Fibroblast of peridontal ligament (primary cell): ENCODE results near the gene MLPH.
A peak's percentile ranks its signal among the peaks of the same experiment; 100 is the strongest.

ENCODE experiments used
- DNase-seq: peaks from one replicate; pipeline ENCODE4 v3.0.0-alpha.2; 2010; ENCODE audit errors: extremely low read depth

The MLPH gene

DNA sequence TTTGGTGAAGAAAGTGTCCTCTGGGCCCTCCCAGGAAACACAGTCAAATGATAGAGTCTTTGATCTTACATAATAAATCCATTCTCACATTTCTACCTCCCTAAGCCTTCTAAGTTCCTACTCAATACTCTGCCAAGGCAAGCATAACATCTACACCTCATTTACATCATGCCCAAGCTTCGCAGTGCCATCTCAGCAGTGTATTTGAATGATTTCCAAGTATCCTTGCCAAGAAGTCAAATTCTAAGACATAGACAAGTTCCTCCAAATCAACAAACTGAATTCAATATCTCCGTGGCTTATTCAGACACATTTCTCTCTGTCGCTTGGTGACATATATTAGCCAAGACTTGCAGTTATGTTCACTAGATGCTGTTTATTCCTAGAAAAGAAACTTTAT lies 8.1 kb upstream of the MLPH start:
- no peak for DNase-seq

DNA sequence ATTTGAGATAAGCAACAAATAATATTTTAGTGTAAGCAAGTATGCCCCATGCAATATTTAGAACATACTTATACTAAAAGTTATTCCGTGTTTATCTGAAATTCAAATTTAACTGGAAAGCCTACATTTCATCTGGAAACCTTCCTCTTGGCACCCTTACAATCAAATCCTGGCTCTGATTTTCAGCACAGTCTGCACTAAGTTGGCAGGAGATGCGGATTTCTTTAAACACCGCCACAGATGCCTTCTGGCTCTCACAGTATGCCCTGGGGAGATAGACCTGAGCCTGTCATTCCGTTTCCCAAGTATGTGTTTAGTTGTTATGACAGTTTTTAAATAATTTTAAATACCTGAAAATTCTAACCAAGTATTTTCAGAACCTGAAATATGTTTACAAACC lies 7.3 kb upstream of the MLPH start:
- DNase-seq, result peak; percentile 66

DNA sequence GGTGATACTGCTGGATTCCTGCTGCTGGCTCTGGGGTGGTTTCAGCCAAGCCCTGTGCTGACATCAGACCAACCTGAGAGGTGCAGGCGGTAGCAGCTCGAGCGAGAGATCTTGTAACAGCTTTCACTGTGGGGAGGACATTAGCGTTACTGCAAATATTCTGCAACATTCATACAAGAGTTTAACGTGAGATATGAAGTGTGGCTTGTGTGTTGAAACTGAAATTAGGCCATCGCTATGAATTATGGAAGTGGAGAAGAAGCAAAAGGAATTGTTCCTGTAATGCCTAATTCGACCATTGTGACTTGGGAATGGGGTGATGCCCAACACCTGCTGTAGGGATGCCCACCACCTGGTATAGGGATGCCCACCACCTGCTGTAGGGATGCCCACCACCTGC lies 6.5 kb upstream of the MLPH start:
- no peak for DNase-seq

DNA sequence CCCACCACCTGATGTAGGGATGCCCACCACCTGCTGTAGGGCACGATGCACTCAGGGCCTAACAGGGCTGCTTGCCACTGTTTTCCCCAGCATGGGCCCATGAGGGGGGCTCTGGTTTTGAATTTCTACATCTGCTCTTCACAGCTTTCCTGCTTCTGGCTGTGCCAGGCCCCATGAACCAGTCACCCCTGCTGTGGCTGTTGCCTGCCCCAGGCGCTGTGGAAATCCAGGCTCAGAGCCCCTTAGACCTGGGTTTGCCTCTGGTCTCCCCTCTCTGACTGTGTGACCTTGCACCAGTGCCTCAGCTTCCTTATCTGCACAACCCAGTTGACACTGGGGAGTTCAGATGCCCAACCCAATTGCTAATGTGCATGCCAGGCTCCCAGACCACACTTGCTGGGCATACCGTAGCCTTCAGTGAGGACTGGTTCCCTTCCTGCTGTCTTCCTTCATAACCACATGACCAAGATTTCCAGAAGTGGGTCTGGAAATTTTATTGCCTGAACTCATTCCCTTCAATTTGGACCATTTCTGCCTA lies 6.0 kb upstream of the MLPH start:
- DNase-seq, result no peak

DNA sequence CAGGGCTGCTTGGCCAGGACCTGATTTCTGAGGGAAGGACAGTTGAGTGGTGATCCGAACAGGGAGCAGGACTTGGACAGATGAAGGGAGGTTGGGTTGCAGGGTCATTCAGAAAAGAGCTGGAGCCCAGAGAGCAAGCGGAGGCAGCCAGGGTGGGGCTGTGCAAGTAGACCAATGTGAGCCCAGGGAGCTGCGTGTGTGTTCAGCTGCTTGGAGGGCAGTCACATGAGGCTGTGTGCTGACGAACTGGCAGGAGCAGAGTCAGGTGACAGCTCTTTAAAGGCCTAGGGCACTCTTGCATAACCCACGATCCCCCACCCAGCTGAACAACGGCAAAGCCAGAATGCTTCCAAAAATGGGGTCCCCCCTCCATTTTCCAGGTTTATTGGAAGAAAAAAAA lies 4.6 kb upstream of the MLPH start:
- DNase-seq, result no peak

DNA sequence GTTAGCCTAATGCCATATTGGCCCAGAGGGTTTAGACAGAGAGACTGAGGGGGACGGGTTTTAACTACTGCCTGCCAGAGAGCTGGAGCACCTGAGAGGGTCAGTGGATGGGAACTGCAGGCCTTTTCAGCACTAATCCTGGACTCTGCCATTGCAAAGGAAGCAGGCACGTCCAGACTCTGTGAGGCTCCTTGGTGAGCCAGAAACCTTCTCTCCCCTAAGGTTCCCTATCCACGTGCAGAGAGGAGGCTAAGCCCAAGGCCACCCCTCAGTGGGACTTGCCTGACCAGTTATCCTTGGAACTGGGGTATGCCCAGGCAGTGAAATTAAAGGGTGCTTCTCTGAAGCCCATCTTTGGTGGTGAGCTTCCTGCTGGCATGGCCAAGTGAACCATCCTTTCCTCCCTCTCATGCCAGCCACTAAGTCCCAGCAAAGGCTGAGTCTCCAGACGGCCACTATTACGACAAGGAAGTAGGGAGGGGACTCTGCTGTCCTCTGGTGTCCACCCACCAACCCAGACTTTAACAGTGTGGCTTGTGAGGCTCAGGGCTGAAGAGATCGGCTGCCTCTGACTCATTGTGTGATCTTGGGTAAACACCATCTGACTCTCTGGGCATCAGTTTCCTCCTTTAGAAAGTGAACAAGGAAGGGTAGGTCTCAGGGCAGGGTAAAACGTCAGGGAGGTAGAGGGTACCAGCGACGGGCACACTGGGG lies 3.9 kb upstream of the MLPH start:
- DNase-seq, result peak; percentile 75

DNA sequence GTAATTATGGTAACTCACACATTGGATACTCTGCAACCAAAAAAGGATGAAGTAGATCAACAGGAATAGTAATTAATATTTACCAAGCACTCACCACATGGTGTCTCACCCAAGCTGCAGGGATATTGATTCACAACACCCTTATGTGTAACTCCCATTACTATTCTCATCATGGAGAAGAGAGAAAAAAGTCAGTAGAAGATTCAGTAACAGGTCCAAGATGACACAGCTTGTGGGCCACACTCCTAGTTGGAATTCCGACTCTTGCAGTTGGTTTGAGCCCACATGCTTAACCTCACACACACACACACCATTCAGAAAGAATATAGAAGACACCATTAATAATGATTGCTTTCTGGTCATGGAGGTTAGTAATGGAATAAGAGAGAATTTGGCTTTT lies 1.7 kb upstream of the MLPH start:
- DNase-seq, result no peak

DNA sequence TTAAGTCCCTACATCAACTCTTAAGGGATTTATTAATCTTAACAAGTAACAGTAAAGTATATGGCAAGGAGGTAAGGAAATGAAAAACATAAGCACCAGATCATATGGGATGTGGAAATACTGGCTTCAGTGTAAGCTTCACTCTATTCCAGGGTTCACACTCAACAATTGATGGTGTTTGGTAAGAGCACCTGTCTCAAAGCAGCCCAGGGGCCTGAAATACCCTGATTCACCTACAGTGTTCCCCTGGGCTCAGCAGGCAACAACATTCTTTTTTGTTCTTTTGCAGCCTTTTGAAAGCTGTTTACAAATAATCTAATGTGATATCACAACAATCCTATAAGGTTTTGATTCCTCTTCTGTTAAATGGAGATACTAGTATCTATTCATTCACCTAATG lies 1.2 kb upstream of the MLPH start:
- DNase-seq, result no peak

DNA sequence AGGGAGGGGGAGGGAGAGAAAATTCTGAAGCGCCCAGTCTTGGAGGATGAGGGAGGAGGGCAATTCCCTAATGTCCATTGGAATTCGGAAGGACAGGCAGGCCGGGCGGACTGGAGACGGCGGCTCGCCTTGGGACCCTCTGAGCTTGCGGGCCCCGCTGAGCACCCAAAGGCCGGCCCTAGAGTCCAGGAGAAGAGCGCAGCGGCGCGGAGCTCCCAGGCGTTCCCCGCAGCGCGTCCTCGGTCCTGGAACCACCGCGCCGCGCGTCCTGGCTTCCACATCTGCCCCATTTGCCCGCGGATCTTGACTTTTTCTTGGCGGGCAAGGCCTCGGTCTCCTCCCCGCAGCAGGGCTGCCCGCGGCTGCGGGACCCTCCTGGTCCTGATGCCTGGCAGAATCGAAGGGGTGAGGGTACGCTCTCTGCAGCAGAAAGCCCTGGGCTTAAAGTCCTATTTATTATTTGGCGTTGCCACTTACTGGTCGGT lies 675 bp upstream of the MLPH start:
- peak; percentile 23 for DNase-seq

DNA sequence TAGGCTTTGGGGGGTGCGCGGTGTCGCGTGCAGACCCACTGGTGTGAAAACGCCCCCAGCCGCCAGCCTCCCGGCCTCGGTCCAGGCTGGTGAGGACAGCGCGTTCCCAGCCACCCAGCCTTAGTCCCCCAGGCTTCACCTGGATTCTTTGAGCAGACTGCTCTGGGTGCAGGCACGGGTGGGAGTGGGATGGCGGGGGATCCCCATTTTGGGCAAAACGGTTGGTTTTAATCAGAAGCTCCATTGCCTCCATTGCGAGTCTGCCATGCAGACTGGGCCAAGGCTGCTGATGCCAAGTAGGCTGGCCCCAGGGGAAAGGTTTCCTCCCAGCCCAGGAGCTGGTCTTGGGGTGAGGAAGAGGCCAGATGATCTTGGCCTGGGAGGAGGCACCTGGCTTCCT lies 445 bp downstream of the MLPH start:
- no peak for DNase-seq

DNA sequence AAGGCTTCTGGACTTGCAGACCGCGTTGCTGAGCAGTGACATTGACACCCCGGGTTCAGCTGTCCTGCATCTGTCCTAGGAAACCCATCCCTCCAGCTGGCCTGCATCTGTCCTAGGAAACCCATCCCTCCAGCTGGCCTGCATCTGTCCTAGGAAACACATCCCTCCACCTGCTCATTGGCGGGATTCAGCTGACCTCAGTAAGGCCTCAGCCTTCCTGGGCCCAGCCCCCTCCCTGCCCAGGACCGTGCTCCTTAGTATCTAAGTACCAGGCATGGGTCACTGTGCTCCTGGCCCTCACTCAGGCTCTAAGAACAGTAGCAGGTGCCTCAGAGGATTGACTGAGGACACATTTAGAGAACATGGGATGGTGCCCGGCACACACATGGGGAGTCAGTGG lies 1.2 kb downstream of the MLPH start:
- DNase-seq, result no peak

DNA sequence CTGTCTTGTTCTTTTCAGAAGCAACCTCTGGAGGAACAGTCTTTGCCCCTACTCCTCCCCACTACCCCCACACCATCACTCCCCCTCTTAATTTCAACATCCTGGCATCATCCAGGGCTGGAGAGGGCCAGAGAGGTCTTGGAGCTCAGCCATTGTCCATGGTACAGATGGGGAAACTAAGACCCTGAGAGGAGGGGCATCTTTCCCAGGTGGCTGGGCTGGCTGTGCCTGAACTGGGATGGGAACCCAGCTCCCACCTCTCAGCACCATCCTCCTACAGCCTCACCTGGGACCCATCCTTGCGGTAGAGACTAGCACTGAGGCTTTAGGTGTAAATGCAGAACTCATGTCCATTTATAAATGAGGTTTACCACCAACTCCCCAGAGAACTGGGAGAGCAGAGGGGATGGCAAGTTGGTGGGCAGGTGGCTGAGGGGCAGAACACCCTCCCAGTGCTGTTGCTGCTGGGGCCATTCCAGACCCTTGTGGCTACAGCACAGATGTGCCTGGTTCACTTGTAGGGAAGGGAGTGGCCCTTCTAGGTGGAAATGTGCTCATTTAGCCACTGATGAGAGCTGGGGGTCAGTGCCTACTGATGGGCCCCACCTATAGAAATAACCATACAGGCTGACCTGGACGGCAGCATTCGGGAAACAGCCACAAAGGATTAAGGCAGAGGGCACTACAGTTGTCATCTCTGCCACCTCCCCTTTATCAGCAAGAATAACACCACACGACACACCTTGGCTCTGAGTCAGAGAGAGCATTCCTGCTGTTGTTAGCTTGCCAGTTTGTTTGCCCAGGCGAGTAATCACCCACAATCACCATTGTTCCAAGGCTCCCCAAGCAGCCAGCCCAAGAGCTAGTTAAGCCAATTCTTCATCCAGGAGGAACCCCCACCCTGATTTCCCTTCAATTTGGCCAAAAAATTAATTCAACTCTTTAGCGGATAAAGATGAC lies 2.1 kb downstream of the MLPH start:
- no peak for DNase-seq

DNA sequence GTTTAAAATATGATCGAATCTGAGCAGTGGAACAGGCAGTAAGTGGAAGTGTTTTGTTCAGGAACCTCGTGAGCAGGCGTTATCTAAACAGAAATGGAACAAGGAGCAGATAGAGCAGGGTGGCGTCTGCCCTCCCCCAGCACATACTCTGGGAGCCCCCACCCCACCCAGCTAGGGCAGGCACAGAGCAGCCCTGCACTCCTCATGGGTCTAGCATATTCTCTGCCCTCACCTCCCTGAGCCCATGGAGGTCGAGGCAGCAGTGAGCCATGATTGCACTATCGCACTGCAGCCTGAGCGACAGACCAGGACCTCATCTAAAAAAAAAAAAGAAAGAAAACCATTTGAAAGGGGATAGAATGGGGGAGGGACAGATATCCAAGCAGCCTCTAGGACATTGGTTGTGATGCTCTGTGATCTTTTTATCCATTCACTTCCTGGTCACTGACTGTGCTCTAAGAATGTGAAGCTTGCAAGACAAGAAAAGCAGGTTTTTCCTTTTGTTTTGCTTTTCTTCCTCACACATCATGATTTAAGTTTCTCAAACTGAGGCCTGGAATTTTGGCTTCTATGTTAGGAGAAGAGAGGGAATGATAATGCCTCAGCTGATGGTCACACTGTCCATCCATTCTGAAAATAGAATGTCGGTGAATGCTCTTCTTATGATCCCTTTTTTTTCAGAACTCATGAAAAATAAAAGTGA lies 3.1 kb downstream of the MLPH start:
- DNase-seq, result no peak

DNA sequence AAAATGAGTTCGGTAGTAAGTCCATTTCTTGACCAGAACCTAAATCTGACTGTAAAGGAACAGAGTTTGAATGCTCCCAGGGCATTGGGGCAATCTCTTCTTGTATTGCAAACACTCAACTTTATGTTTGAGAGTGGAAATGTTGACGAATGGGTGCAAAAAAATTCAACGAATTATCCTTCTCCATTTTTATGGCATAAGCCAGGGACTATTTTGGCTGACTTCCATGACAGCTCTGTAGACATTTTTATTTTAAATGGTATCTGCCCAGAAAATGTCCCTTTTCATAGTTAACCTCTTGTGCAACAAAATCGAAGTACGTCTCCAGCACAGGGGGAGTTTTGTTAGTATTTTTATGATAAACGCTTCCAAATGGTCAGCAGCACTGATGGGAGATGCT lies 3.7 kb downstream of the MLPH start:
- no peak for DNase-seq

DNA sequence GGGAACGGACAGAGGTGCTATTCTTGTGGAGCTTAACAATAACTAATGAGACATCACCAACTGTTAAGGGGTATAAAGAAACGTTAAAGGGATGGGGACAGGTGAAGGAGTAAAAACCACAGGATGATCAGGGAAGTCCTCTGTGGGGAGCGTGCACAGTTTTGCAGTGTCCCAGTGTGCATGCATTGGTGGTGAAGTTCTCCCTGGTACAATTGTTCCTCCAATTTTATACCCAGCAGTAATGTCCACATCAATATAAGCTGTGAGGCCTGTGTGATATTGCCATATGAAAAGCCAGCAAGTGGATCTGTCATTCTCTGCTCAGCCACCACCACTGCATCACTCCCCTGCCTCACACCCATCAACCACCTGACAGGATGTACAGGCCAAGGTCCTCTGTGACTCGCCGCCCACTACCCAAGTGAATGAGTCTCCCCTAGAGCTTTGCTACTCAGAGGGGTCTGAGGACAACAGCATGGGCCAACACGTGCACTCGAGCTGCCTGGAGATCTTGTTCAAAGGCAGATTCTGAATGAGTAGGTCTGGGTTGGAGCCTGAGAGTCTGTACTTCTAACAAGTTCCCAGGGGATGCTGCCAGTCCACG lies 4.6 kb downstream of the MLPH start:
- no peak for DNase-seq

DNA sequence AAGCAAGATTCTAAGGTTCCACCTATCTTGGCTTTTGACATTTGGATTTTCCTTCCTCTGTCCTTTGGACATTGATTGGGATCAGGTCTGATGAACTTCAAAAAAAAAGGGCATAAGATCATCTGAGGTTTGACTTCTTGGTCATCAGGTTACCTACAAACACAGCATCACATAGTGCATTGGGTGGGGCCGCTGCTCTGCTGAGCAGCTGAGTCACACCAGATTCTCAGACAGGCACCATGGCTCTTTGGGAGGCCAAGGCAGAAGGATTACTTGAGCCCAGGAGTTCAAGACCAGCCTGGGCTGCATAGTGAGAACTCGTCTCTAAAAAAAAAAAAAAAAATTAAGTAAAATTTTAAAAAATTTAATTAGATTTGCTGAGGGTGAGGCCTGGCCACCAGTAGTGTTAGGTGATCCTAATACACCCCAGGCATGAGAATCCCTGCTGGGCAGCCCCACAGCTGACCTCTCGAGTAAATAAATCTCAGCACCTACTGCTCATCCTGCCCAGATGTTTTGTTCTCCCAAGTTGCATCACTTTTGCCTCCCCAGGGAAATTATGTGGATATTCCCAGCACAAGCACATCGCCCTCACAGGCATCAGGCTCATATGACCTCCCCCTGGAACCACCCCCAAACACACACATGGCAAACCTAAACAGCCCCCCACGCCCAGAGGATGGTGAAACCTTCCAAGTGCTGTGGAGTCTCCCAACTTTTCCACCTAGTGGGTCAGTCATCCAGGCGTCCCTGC lies 5.3 kb downstream of the MLPH start:
- no peak for DNase-seq

DNA sequence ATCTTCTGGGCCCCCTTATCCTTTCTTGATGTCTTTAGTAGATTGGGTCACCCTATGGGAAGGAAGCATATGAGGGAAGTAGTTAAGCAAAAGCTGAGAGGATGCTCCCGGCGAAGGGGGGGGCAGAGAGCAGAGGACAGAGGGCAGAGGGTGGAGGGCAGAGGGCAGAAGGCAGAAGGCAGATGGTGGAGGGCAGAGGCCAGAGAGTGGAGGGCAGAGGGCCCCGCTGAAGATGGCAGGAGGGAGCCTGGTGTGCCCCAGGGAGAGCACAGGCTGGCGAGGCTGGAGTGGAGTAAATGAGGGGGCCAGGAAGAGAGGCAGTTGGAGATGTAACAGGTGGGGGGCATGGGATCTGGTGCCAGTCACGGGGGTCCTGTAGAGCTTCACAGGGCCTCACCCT lies 7.0 kb downstream of the MLPH start:
- DNase-seq, result no peak

DNA sequence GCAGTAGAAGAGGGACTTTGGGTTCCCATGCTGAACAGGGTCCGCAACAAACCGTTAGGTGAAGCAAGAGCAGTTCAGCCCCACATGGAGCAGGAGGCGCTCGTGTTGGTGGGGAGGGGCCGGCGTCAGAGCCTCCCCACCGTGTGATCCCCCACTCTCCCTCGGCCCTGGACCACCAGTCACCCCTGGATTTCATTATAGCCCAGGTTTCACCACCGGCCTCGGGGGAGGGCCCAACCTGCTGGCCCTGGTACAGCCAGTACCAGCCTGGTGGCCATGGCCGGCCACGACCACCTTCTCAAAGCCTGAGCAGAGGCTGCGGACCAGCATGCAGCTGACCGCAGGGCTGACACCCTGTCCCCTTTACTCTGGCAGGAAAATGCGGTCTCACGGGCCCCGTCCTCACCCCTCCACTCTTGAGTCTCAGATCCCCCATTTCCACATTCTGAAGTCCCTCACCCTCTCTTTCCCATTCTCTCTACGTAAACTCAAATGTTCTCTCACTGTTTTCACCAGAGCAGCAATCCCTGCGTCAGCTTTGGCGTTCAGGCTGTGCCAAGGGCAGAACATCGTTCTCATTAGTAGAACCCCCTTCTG lies 8.6 kb downstream of the MLPH start:
- no peak for DNase-seq

DNA sequence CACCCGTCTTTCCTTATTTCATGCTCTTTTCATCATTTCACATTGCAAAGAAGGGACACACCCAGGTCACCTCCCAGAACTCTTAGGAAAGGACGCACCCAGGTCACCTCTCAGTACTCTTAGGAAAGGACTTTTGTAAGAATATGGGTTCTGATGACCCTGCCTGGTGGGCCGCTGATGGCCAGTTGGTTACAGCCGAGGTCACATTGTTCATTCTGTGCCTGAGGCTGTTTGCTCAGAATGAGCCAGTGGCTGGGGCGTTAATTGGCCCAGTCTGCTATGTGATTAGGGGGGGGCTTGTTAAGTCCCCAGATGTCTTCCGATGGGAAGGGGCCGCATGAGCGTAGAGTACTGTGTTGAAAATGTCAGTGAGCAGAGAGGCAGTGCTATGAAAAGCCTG lies 9.4 kb downstream of the MLPH start:
- DNase-seq, result no peak

DNA sequence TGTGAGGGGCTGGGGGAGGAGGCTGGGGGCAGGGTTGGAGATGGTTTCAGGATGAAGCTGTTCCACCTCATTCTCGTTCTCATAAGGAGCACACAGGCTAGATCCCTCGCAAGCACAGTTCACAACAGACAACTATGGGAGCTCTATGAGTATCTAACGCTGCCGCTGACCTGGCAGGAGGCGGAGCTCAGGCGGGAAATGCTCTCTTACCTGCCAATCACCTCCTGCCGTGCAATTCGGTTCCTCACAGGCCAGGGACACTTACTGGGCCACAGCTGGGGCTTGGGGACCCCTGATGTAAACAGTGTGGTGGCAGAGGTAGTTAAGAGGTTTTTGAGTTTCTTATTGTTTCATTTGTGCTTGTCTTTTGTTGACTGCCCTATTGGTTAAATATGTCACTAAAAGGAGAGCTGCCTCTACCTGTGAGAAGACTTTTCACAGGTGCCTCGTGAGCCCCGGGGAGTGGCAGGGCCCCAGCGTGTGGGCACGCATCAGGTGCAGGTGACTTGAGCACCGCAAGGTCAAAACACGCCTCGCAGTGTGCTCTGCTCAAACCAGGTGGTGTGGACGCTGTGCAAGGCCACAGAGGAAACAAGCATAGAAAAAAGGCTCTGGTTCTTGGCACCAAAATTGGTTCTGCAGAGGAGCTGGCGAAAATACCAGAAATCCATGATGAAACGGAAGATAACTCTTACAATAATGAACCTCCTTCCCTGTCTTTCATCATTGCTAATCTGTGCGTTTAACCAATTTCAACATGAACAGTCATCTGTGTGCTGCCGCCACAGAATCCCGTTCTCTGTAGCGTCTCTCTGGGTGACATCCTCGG lies 10.2 kb downstream of the MLPH start:
- peak; percentile 66 for DNase-seq
